ENCODE results near the gene PSG1. TPM values are rescaled to one million over a fixed set of nuclear protein-coding genes. Genes with fewer than 3 reads are reported as not detected.

The PSG1 gene
- total RNA-seq, 1 donor from 2014 or later, result not detected

DNA sequence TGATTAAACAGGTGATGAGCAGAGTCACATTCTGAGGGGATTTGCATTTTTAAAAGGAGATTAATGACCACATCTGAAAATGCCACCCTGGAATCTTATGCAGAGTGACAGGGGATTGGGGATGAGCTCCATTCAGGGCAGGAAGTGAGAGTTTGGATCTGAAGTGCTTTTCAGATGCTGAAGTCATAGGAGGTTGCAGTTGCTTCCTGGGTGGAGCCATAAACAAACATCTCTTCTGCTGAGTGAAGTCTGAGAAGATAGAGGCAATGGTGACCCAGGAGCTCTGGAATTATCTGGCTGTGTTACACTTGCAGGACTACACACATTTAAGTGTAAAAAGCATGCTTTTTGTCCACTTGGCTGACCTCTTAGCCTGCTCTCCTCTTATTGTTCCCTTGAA lies 62.6 kb downstream of the PSG1 start:
- intact Hi-C loops (cut with micrococcal nuclease), result no loop called here
- no peak for TF ChIP-seq CTCF (IDR thresholded peaks at IDR 0.05; ENCODE audit: borderline replicate concordance)
- H3K27me3 ChIP-seq (ENCODE audit: low read depth), result peaks cover 20% of the 10 kb centered on the region

More for the DNA sequence above, 62.6 kb downstream of the PSG1 start:
- DNase-seq, result no peak
- H3K4me3 ChIP-seq, result no peak overlapping the region
- H3K36me3 ChIP-seq, result no peaks in the 10 kb centered on the region
- no peaks in the 10 kb centered on the region for H3K4me1 ChIP-seq
- no peaks in the 10 kb centered on the region for H3K9me3 ChIP-seq (replicated peaks)
- H3K27ac ChIP-seq (replicated peaks), result no peak overlapping the region

Other genes with a start within 250 kb of the PSG1 start
- not detected for gene PSG3, start 139.2 kb downstream of the PSG1 start, total RNA-seq
- not detected for gene PSG8, start 114.0 kb downstream of the PSG1 start, total RNA-seq
- gene PSG6, start 38.2 kb upstream of the PSG1 start, total RNA-seq, result not detected
- gene PSG7, start 57.5 kb upstream of the PSG1 start, total RNA-seq, result not detected
- gene PSG11, start 146.8 kb upstream of the PSG1 start, total RNA-seq, result not detected
- gene PSG2, start 203.0 kb upstream of the PSG1 start, total RNA-seq, result not detected